Measurements from ENCODE around the gene MAPK4. TPM values are rescaled to one million over a fixed set of nuclear protein-coding genes. Genes with fewer than 3 reads are reported as not detected.

Gene MAPK4
- total RNA-seq, 1 donor from 2014 or later = 7.9 TPM

GRCh38 chr18:50719471-50720324, 159.8 kb downstream of the MAPK4 start:
- DNase-seq (ENCODE audit: low spot score) = no peak

DNA sequence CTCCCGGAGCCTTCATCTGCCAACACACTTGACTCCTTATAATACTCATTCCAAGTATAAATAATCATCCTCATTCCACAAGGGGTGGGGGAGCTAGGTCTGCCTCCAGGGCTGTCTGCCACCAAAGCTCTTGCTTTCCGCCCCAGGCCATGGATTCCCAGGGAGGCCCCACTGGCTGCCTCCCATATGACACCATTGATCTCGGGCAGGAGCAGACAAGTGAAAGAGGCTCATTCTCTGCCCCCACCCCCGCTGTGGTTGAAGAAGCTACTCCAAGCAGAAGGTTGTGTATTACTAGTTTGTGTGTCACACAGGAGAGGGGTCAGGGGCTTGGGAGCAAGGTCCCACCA, 160.4 kb downstream of the MAPK4 start:
- no peak for DNase-seq (ENCODE audit: low spot score)

DNA sequence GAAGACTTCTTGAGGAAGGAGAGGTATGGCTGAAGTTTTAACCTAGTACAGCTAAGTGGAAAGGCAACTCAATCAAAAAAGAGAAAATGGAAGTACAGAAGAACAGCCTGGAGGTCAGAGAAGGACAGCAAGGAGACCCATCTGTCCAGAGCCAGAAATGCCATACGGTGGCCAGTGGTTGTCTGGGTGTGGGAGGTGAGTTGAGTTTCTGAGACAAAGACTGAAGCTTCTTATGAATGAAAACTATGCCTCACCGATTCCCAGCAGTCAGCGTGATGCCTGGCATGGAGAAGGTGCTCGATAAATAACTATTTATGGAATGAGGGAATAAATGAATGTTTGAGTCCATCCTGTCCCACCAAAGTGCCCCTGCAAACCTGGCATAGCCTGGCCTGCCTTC, 161.1 kb downstream of the MAPK4 start:
- no peak for DNase-seq (ENCODE audit: low spot score)

DNA sequence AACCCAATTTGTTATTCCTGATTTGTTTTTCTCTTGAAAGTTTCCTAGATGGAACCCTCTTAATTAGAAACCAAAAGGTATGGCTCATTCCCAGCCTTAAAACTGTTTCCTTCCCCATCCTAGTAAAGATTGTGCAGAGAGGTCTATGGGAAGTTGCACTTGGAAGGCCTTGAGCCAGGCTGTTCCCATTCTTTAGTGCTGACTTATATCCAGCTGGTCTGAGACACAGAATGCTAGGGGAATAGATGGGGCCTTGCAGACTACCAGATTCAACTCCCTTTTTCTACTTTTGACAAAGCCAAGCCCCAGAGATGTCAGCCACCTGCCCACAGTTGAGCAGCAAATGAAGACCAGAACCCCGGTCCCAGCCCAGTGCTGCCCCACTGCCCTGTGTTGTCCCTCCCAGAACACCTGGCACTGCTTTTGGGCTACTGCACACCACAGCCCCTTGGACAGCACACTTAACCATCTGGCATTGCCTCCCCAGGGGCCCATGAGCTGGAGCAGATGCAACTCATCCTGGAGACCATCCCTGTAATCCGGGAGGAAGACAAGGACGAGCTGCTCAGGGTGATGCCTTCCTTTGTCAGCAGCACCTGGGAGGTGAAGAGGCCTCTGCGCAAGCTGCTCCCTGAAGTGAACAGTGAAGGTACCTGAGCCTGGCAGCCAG, 161.7 kb downstream of the MAPK4 start:
- peak; percentile 14 for DNase-seq (ENCODE audit: low spot score)

GRCh38 chr18:50722311-50722710, 162.4 kb downstream of the MAPK4 start:
- DNase-seq (ENCODE audit: low spot score) = no peak

DNA sequence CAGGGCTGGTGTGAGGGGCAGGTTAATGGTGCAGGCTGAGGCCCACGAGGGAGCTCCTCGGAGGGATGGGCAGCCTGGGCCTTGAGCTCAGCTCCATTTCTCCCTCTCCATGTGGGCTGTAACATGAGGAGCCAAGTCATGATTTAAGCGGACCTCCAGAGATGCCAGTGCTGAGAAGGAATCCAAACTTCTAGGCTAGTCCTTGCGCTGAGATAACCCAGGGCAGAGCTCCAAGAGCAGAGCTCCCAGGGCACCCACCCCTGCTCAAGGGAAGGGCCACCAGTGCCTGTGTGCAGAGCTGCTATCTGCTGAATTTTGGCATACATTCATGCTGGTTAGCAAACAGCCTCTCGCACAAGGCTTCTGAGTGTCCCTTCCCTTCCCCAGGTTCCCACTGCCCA, 164.9 kb downstream of the MAPK4 start:
- DNase-seq (ENCODE audit: low spot score) = peak; percentile 83

GRCh38 chr18:50726960-50727589, 167.2 kb downstream of the MAPK4 start:
- no peak for DNase-seq (ENCODE audit: low spot score)

GRCh38 chr18:50727721-50728471, 168.0 kb downstream of the MAPK4 start:
- DNase-seq (ENCODE audit: low spot score) = no peak

DNA sequence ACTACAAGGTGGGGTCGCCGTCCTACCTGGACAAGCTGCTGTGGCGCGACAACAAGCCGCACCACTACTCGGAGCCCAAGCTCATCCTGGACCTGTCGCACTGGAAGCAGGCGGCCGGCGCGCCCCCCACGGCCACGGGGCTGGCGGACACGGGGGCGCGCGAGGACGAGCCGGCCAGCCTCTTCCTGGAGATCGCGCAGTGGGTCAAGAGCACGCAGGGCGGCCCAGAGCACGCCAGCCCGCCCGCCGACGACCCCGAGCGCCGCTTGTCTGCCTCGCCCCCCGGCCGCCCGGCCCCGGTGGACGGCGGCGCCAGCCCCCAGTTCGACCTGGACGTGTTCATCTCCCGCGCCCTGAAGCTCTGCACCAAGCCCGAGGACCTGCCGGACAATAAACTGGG, 169.5 kb downstream of the MAPK4 start:
- no peak for DNase-seq (ENCODE audit: low spot score)

- no peak for DNase-seq (ENCODE audit: low spot score)
Observed at GRCh38 chr18:50729986-50730385, 170.1 kb downstream of the MAPK4 start.

DNA sequence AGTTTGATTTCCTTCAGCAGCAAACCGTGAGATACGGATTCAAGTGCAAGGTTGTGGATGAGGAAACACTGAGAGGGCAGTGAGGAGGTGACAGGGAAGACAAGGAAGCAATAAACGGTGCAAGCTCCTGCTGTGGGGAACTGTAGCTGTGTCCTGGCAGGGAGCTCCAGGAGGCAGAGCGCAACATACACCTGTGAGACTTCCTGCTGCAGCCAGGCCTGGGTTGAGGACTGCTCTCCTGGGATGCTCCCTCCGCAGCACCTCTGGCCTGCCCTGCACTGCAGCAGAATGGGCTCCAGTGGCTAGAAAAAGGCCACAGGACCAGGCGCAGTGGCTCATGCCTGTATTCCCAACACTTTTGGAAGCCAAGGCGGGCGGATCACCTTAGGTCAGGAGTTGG, 174.5 kb downstream of the MAPK4 start:
- no peak for DNase-seq (ENCODE audit: low spot score)

- DNase-seq (ENCODE audit: low spot score) = no peak
Observed at GRCh38 chr18:50734886-50735285, 175.0 kb downstream of the MAPK4 start.

GRCh38 chr18:50737127-50737526, 177.2 kb downstream of the MAPK4 start:
- no peak for DNase-seq (ENCODE audit: low spot score)

GRCh38 chr18:50738098-50738757, 178.3 kb downstream of the MAPK4 start:
- DNase-seq (ENCODE audit: low spot score) = no peak

DNA sequence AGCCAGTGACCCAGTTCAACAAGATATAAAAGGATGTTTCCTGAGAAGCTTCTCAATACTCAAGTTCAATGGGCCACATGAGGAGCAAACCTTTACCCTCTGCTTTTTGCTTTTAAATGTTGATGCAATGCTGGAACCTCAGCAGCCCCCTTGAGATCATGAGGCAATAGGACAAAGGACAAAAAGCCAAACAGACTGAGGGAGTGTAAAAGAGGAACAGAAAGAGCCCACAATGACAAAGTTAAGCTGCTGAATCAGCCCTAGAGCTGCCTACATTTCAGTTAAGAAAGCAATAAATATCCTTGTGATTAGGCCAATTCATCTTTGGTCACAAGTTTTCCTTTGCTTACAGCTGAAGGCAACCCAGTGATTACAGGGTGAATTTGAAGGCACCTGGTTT, 183.1 kb downstream of the MAPK4 start:
- DNase-seq (ENCODE audit: low spot score) = no peak

GRCh38 chr18:50744253-50744652, 184.4 kb downstream of the MAPK4 start:
- no peak for DNase-seq (ENCODE audit: low spot score)

GRCh38 chr18:50745945-50746344, 186.1 kb downstream of the MAPK4 start:
- DNase-seq (ENCODE audit: low spot score) = no peak

- no peak for DNase-seq (ENCODE audit: low spot score)
Observed at GRCh38 chr18:50747849-50748242, 188.0 kb downstream of the MAPK4 start.

DNA sequence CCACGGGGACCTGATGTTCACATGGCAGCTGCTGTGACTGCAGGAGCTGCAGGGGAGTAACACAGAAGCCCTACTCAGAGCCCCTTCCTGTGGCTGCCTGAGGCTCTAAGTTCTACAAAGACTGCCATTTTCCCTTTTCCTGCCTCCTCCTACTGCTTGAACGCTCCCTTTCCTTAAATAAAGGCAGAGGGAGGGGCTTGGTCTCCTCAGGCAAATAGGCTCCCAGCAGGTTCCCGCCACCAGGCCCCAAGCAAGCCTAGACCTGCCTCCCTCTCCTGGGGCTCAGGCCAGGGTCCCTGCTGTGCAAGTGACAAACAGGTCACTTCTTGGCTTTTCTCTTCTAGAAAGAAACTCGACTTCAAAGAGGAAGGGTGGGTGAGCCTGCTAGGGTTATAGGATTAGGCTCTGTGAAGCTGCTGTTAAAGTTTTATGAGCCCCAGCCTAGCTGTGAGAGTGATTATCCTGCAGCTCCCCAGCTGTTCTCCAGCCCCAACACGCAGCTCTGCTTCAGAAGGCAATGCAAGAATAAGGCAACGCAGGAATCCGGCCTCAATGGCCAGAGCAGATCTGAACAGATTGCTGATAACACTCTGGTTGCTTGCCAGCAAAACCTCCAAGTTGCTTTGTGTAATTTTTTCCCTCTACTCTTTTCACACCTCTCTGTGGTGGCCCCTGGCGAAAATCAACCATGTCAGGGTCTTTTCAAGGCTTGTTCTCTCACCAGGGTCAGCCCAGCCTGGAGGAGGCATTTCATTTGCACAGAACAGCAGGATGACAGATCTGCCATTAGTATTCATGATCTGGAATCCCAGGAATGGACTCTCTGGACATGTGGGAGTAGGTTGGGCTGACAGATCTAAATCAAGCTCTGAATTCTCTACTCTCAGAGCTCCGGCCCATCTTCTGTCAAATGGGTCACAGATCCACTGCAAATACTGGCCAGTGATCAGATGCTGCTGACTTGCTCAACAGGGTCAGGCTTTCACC, 188.6 kb downstream of the MAPK4 start:
- DNase-seq (ENCODE audit: low spot score) = peak; percentile 72

- DNase-seq (ENCODE audit: low spot score) = no peak
Observed at GRCh38 chr18:50749421-50749820, 189.5 kb downstream of the MAPK4 start.
